Ascending aorta (tissue), 2 donors: Measurements from ENCODE around the gene KSR2. TPM values are rescaled to one million over a fixed set of nuclear protein-coding genes. Genes with fewer than 3 reads are reported as not detected.

Experiments used
- DNase-seq, 2 donors: peaks; one replicate each; pipeline ENCODE4 v3.0.0-alpha.2; 2019; ENCODE audit warnings: low spot score in 2 of 2
- H3K27ac ChIP-seq, 2 donors: fragments of 200-600 bp; sonication (generic); one replicate each; pipeline ENCODE4 v1.5.1; 2016 to 2017; ENCODE audit warnings: mild to moderate bottlenecking in 1 of 2
- H3K27me3 ChIP-seq: fragments of 200-600 bp; sonication (generic); one replicate; pipeline ENCODE4 v1.5.1; 2017
- H3K36me3 ChIP-seq, 2 donors: fragments of 200-600 bp; sonication (generic); one replicate each; pipeline ENCODE4 v1.5.1; 2016
- H3K4me1 ChIP-seq, 2 donors: fragments of 200-600 bp; sonication (generic); one replicate each; pipeline ENCODE4 v1.5.1; 2016 to 2017; ENCODE audit warnings: mild to moderate bottlenecking in 1 of 2
- H3K4me3 ChIP-seq, 2 donors: fragments of 200-600 bp; sonication (generic); one replicate each; pipeline ENCODE4 v1.5.1; 2016 to 2017; ENCODE audit warnings: mild to moderate bottlenecking in 1 of 2
- H3K9me3 ChIP-seq, 2 donors: fragments of 200-600 bp; sonication (generic); one replicate each; pipeline ENCODE4 v1.5.1; 2016
- intact Hi-C: fragments of 100-400 bp; cut with DNase I; formaldehyde crosslinking; loops from one replicate; pipeline ENCODE4 v1.15.1; 2023
- total RNA-seq: library from RNA; depleted of rRNA; stranded (reverse); fragments of >200 nt; gene quantifications from one replicate; pipeline ENCODE4 v1.1.0, GENCODE V29; 2016
- TF ChIP-seq, protein P1 (sequence below), 3 experiments: fragments of 200-600 bp in 2 of 3; fragments of 450-650 bp in 1 of 3; sonication (generic) in 2 of 3; IDR thresholded peaks; one replicate each; pipeline ENCODE4 v1.5.1; 2016 to 2019; ENCODE audit warnings: antibody characterized with exemption in 3 of 3, mild to moderate bottlenecking in 1 of 3, moderate library complexity in 1 of 3

Gene KSR2
- total RNA-seq, 1 donor from 2014 or later = 0.11 TPM

DNA sequence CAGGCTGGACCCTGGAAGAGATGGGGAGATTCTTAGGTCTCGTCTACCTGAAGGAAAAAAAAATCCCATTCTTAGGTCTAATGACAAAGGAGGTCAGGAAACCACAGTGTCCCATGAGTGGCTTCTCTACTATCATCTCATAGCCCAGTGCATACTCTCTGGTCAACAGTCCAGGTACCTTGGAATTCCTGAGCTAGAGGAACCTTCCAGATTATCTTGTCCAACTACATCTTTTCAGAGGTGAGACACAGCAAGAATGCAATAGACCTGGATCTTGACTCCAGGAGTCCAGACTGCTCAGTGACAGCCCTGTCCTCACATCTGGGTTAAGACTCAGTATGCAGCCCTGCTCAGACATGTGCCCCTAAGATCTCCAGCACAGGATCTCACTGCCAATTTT is 429.9 kb downstream of the KSR2 start:
- TF ChIP-seq, protein P1, sequence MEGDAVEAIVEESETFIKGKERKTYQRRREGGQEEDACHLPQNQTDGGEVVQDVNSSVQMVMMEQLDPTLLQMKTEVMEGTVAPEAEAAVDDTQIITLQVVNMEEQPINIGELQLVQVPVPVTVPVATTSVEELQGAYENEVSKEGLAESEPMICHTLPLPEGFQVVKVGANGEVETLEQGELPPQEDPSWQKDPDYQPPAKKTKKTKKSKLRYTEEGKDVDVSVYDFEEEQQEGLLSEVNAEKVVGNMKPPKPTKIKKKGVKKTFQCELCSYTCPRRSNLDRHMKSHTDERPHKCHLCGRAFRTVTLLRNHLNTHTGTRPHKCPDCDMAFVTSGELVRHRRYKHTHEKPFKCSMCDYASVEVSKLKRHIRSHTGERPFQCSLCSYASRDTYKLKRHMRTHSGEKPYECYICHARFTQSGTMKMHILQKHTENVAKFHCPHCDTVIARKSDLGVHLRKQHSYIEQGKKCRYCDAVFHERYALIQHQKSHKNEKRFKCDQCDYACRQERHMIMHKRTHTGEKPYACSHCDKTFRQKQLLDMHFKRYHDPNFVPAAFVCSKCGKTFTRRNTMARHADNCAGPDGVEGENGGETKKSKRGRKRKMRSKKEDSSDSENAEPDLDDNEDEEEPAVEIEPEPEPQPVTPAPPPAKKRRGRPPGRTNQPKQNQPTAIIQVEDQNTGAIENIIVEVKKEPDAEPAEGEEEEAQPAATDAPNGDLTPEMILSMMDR (IDR thresholded peaks at IDR 0.05) = no peak
- H3K4me3 ChIP-seq = no peak overlapping the region
- H3K9me3 ChIP-seq = no peaks in the 10 kb centered on the region
- intact Hi-C loops = no loop called here
- no peaks in the 10 kb centered on the region for H3K27me3 ChIP-seq
- H3K36me3 ChIP-seq = no peaks in the 10 kb centered on the region
- no peaks in the 10 kb centered on the region for H3K4me1 ChIP-seq
- DNase-seq = no peak
- H3K27ac ChIP-seq = no peak overlapping the region

DNA sequence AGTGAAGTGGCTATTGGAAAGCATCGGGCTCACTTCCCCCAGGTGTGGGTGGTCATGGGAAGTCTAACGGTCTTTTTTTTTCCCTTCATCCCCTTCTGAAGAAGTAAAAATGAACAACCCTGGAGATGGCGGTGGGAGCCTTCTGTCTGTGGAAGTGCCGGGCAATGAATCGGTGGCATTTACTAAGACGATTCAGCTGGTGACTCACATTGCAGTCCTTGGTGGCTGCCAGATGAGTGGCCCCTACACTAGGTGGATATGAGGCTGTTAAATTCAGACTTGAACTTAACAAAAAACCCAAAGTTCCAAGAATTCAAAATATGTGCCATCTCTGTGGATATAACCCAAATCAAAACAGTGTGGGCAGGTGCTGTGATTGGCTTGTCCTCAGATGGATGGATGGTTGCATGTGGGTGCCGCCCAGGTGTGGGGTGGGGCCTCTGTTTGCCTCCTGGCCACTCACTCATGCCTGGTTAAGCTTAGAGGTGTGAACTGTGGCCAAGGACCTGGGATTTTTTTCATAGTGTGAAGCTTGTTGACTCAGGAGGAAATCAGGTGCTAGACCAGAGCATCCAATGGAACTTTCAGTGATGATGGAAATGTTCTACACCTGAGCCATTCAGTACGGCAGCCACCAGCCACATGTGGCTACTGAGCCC is 430.6 kb downstream of the KSR2 start:
- Histone ChIP-seq H3K27me3 (no peaks in the 10 kb centered on the region), H3K27ac (no peak overlapping the region), H3K36me3 (no peaks in the 10 kb centered on the region), H3K4me3 (no peak overlapping the region), H3K9me3 (no peaks in the 10 kb centered on the region), H3K4me1 (no peaks in the 10 kb centered on the region)
- TF ChIP-seq, protein P1 (IDR thresholded peaks at IDR 0.05) = no peak
- DNase-seq = no peak
- intact Hi-C loops = no loop called here

DNA sequence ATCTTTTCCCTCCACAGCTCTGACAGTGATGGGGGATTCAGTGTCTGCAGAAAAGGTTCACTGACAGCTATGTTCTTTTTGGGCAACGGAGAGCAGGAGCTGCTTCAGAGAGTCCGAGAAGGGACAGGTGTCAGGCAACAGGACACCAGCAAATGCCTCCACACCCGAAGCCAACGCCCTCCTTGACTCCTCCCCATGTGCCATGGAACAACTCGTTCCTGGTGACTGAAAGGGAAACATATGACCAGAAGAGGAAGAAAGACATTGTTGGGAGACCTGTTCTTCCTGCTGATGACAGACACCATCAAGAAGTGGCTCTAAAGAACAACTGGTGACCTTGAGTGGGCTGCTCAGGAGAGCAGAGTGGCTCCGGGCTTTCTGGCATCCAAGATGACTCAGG is 435.1 kb downstream of the KSR2 start:
- intact Hi-C loops = no loop called here
- no peaks in the 10 kb centered on the region for H3K27me3 ChIP-seq
- H3K27ac ChIP-seq = no peak overlapping the region
- H3K4me3 ChIP-seq = no peak overlapping the region
- no peaks in the 10 kb centered on the region for H3K36me3 ChIP-seq
- no peaks in the 10 kb centered on the region for H3K9me3 ChIP-seq
- no peaks in the 10 kb centered on the region for H3K4me1 ChIP-seq
- TF ChIP-seq, protein P1 (IDR thresholded peaks at IDR 0.05) = no peak
- no peak for DNase-seq

DNA sequence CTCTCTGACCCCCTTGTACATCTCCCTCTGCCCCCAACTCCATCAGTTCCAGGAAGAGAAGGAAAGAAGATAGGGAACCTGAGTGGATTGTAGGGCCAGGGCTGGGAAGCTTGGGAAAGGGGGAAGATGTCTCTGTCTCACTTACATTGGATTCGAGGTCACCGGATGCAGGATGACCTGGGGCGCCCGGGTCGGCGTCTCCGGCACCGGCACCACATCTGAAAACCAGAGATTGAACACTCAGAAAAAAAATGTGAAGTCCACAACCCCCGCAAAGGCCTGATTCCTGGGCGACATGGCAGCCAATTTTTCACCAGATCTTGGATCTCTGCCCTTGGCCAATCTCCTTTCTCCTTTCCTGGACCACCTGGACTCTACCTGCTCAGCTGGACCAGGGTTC is 438.0 kb downstream of the KSR2 start:
- no peak for DNase-seq
- Histone ChIP-seq H3K27ac (no peak overlapping the region), H3K4me3 (no peak overlapping the region), H3K9me3 (no peaks in the 10 kb centered on the region), H3K27me3 (no peaks in the 10 kb centered on the region), H3K4me1 (no peaks in the 10 kb centered on the region), H3K36me3 (no peaks in the 10 kb centered on the region)
- TF ChIP-seq, protein P1 (IDR thresholded peaks at IDR 0.05) = no peak
- intact Hi-C loops = no loop called here

DNA sequence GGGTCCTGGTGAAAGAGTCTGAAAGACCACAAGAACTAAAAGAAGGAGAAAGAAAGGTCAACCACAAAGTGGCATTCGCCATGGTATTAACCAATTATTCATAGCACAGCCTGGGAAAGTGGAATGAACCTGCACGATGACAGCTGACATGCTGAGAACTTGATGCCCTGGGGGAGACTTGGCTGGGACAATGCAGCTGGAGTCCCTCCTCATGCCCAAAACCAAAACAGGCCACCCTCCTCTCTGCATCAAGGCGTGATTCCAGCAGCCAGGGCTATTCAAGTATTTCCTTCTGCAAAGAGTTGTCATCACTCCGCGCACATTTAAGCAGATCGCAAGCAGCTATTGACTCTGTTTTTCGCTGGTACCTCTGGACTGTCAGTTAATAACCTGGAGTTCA is 440.3 kb downstream of the KSR2 start:
- no peak for DNase-seq
- intact Hi-C loops = no loop called here
- TF ChIP-seq, protein P1 (IDR thresholded peaks at IDR 0.05) = no peak

DNA sequence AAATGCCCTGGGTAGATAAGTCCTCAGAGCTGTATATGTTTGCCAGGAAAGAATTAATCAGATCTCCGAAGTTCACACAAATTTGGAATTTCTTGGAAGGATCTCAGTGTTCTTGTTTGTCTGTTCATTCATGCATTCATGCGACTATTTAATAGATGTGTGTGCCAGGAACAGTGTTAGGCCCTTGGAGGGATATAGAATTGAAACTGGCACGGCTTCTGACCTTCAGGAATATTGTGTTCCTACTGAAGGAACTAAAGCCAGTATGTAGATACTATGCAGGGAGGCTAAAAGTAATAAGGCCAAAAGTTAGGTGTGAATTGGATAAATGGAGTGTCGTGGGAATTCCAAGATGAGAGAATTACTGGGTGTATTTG is 441.3 kb downstream of the KSR2 start:
- intact Hi-C loops = loop anchor here (1.0 kb wide), 1 partner anchor 23 kb away; no protein-coding TSS in a partner anchor
- no peak for DNase-seq
- Histone ChIP-seq H3K9me3 (no peaks in the 10 kb centered on the region), H3K27me3 (no peaks in the 10 kb centered on the region), H3K4me1 (no peaks in the 10 kb centered on the region), H3K4me3 (no peak overlapping the region), H3K27ac (no peak overlapping the region), H3K36me3 (no peaks in the 10 kb centered on the region)
- TF ChIP-seq, protein P1 (IDR thresholded peaks at IDR 0.05) = no peak

More for the DNA sequence above, 440.3 kb downstream of the KSR2 start:
- Histone ChIP-seq H3K36me3 (no peaks in the 10 kb centered on the region), H3K27ac (no peak overlapping the region), H3K4me3 (no peak overlapping the region), H3K9me3 (no peaks in the 10 kb centered on the region), H3K27me3 (no peaks in the 10 kb centered on the region), H3K4me1 (no peaks in the 10 kb centered on the region)
